K562 (cell line): ENCODE data around the gene ODAD2. TPM values are rescaled to one million over a fixed set of nuclear protein-coding genes. Genes with fewer than 3 reads are reported as not detected.

Experiments
- ATAC-seq: fragments of 200-7000 bp; cut with Tn5 transposase; 3 replicates; pipeline ENCODE4 v1.9.1; 2020; ENCODE audit warnings: moderate library complexity
- BruUV-seq: library from RNA; stranded (reverse); fragments of 400-500 nt; replicated peaks from 2 replicates; lab custom pipeline; 2021; lab: Mats Ljungman, UMichigan
- CTCF ChIA-PET: fragments of 300-600 bp; formaldehyde crosslinking; extraction: SDS; loops from one replicate; lab custom pipeline; 2021; ENCODE audit warnings: low intra/inter-chr PET ratio; lab: Yijun Ruan, JAX
- POLR2A ChIA-PET: fragments of 300-600, 350-650 bp; sonication (Branson Sonifier 250); formaldehyde crosslinking; extraction: SDS; loops from one replicate; lab custom pipeline; 2021; ENCODE audit warnings: antibody characterized with exemption, inconsistent platforms; lab: Yijun Ruan, JAX
- DNase-seq, 4 experiments: peaks; one replicate each; pipeline versions ENCODE4 v3.0.0 to v3.0.0-alpha.2; 2011 to 2018; ENCODE audit warnings: low spot score in 3 of 4, mixed read lengths in 3 of 4; ENCODE audit errors: extremely low read depth in 1 of 4
- FAIRE-seq: peaks from 2 replicates; lab custom pipeline; 2011; peaks lifted over from hg19 to GRCh38; lab: Jason Lieb, UNC
- H2AFZ ChIP-seq: 2 replicates; pipeline ENCODE4 v1.6.0; 2011; ENCODE audit warnings: low read depth, low read length, control low read depth, inconsistent platforms
- H3K27ac ChIP-seq: fragments of 200-600 bp; 3 replicates; pipeline ENCODE4 v1.8.0; 2011; ENCODE audit warnings: low read depth, mild to moderate bottlenecking, control low read depth, inconsistent platforms, low read length, moderate library complexity, mixed read lengths; ENCODE audit errors: extremely low read depth
- H3K27me3 ChIP-seq, 2 experiments: fragments of 300-600 bp in 1 of 2; 2 replicates in 1 of 2; 3 replicates in 1 of 2; pipeline versions ENCODE4 v1.6.0 to v1.8.0; 2011; ENCODE audit warnings: inconsistent platforms in 2 of 2, low read length in 2 of 2, mild to moderate bottlenecking in 1 of 2, mixed read lengths in 1 of 2, moderate library complexity in 1 of 2; ENCODE audit not compliant: control insufficient read depth in 2 of 2, insufficient read depth in 2 of 2
- H3K36me3 ChIP-seq: fragments of 300-600 bp; 3 replicates; pipeline ENCODE4 v1.8.0; 2011; ENCODE audit warnings: mild to moderate bottlenecking, low read length, inconsistent platforms; ENCODE audit not compliant: control insufficient read depth, insufficient read depth
- H3K4me1 ChIP-seq, 2 experiments: fragments of 200-600 bp in 1 of 2; replicated peaks in 1 of 2; 2 replicates in 1 of 2; 3 replicates in 1 of 2; pipeline versions ENCODE4 v1.5.1 to v1.8.0; 2011; ENCODE audit warnings: inconsistent platforms in 2 of 2, low read length in 2 of 2, mild to moderate bottlenecking in 1 of 2, mixed read lengths in 1 of 2, moderate library complexity in 1 of 2; ENCODE audit not compliant: control insufficient read depth in 2 of 2, insufficient read depth in 2 of 2
- H3K4me2 ChIP-seq: 2 replicates; pipeline ENCODE4 v1.6.1; 2011; ENCODE audit warnings: low read length, control low read depth, inconsistent platforms, mixed read lengths; ENCODE audit not compliant: insufficient read depth
- H3K4me3 ChIP-seq: fragments of 200-600 bp; sonication (generic), shearing (Covaris generic); 2 replicates; pipeline ENCODE4 v1.5.1; 2016; ENCODE audit warnings: control low read depth, inconsistent platforms
- H3K79me2 ChIP-seq: fragments of 200-600 bp; 3 replicates; pipeline ENCODE4 v1.8.0; 2011; ENCODE audit warnings: low read length, inconsistent platforms; ENCODE audit not compliant: control insufficient read depth, insufficient read depth
- H3K9ac ChIP-seq, 2 experiments: 2 replicates each; pipeline versions ENCODE4 v1.6.0 to v1.6.1; 2011; ENCODE audit warnings: low read depth in 2 of 2, low read length in 2 of 2, control low read depth in 1 of 2, inconsistent platforms in 1 of 2, mild to moderate bottlenecking in 1 of 2, mixed read lengths in 1 of 2; ENCODE audit not compliant: insufficient read depth in 1 of 2
- H3K9me1 ChIP-seq: one replicate; pipeline ENCODE4 v1.6.0; 2011; ENCODE audit warnings: inconsistent platforms, mild to moderate bottlenecking, low read length, moderate library complexity; ENCODE audit not compliant: control insufficient read depth, insufficient read depth
- H3K9me3 ChIP-seq: replicated peaks from 2 replicates; pipeline ENCODE4 v1.5.1; 2011; ENCODE audit warnings: low read depth, low read length, inconsistent platforms; ENCODE audit not compliant: control insufficient read depth, insufficient read depth
- H4K20me1 ChIP-seq: replicated peaks from 2 replicates; pipeline ENCODE4 v1.6.1; 2011; ENCODE audit warnings: low read length, inconsistent platforms, mixed read lengths; ENCODE audit not compliant: control insufficient read depth, insufficient read depth
- FOSL1 ChIP-seq: fragments of 200-800 bp; sonication (Bioruptor generic); conservative IDR thresholded peaks from 2 replicates; pipeline ENCODE4 v1.6.1; 2016; ENCODE audit warnings: missing genetic modification characterization, missing compliant biosample characterization
- MAZ ChIP-seq, 2 experiments: fragments of 450-650 bp in 1 of 2; sonication (generic) in 1 of 2; formaldehyde crosslinking; IDR thresholded peaks in 1 of 2; conservative IDR thresholded peaks in 1 of 2; 2 replicates each; pipeline versions ENCODE4 v1.4.0 to v1.5.0; 2020; ENCODE audit warnings: mild to moderate bottlenecking in 1 of 2, missing genetic modification reagents in 1 of 2
- MEIS2 ChIP-seq: fragments of 450-650 bp; IDR thresholded peaks from 2 replicates; pipeline ENCODE4 v1.6.1; 2014; ENCODE audit warnings: mild to moderate bottlenecking; ENCODE audit not compliant: partially characterized antibody
- MTA1 ChIP-seq: fragments of 450-650 bp; IDR thresholded peaks from 2 replicates; pipeline ENCODE4 v1.6.1; 2017; ENCODE audit warnings: borderline replicate concordance
- PHF8 ChIP-seq: fragments of 200-600 bp; sonication (generic); IDR thresholded peaks from 2 replicates; pipeline ENCODE4 v1.6.1; 2012; ENCODE audit warnings: mixed run types, mild to moderate bottlenecking, inconsistent platforms, low read length, moderate library complexity, borderline replicate concordance
- POU5F1 ChIP-seq: fragments of 150-350 bp; IDR thresholded peaks from 2 replicates; pipeline ENCODE4 v1.6.1; 2014; ENCODE audit warnings: borderline replicate concordance, low read length, low read depth, mild to moderate bottlenecking; ENCODE audit not compliant: partially characterized antibody
- RBM22 ChIP-seq: fragments of 200-400 bp; formaldehyde crosslinking; IDR thresholded peaks from 2 replicates; pipeline ENCODE4 v1.6.1; 2018; ENCODE audit warnings: low read length, low read depth; ENCODE audit not compliant: poor library complexity, severe bottlenecking
- RFX1 ChIP-seq: fragments of 450-650 bp; IDR thresholded peaks from 2 replicates; pipeline ENCODE4 v1.6.1; 2016; ENCODE audit warnings: mild to moderate bottlenecking, moderate library complexity
- SRSF3 ChIP-seq: fragments of 200-400 bp; formaldehyde crosslinking; IDR thresholded peaks from 2 replicates; pipeline ENCODE4 v1.6.1; 2016; ENCODE audit warnings: mild to moderate bottlenecking, low read length, moderate library complexity; ENCODE audit not compliant: insufficient read depth
- TARDBP ChIP-seq: fragments of 450-650 bp; IDR thresholded peaks from 2 replicates; pipeline ENCODE4 v1.6.1; 2016
- TRIM24 ChIP-seq, 2 experiments: fragments of 450-650 bp; IDR thresholded peaks; 2 replicates each; pipeline ENCODE4 v1.6.1; 2016
- ZNF696 ChIP-seq: fragments of 250-450 bp; sonication (Bioruptor Pico); conservative IDR thresholded peaks from 2 replicates; pipeline ENCODE4 v1.4.0; 2020; ENCODE audit warnings: mild to moderate bottlenecking, moderate library complexity
- ZNF740 ChIP-seq, 3 experiments: fragments of 200-800 bp in 1 of 3; sonication (Bioruptor generic) in 1 of 3; sonication (generic) in 1 of 3; formaldehyde crosslinking in 1 of 3; IDR thresholded peaks; 2 replicates each; pipeline versions ENCODE4 v1.6.1 to v1.8.0; 2016 to 2022; ENCODE audit warnings: mild to moderate bottlenecking in 2 of 3, missing compliant biosample characterization in 2 of 3, missing genetic modification characterization in 2 of 3, missing genetic modification reagents in 1 of 3
- ZNF79 ChIP-seq: fragments of 250-450 bp; sonication (Bioruptor Pico); IDR thresholded peaks from 2 replicates; pipeline ENCODE4 v1.4.0; 2020; ENCODE audit warnings: low read depth, mild to moderate bottlenecking, moderate library complexity
- WGBS: fragments of 100-300 bp; shearing (Covaris generic); methylation state at CpG from one replicate; pipeline ENCODE4 v1.1.6; 2016; ENCODE audit warnings: low coverage, mixed read lengths; ENCODE audit not compliant: insufficient coverage; ENCODE audit errors: missing lambda C conversion rate; 5-methylcytosine and 5-hydroxymethylcytosine counted together
- in situ Hi-C: fragments of 300-500 bp; cut with MboI; formaldehyde crosslinking; loops from 4 replicates; pipeline ENCODE4 v1.15.0; 2018; ENCODE audit warnings: inconsistent platforms, mixed read lengths
- intact Hi-C: fragments of 100-400 bp; cut with micrococcal nuclease; formaldehyde crosslinking; loops from 2 replicates; pipeline ENCODE4 v1.14.2; 2022
- polyA plus RNA-seq, 8 experiments: library from polyadenylated mRNA; depleted of rRNA in 4 of 8; stranded (reverse) in 5 of 8; unstranded in 3 of 8; fragments of >200 nt; fragmentation: Nextera tagmentation in 2 of 8; fragmentation: Illumina TruSeq in 1 of 8; extraction: Ambion mirVana in 2 of 8; extraction: Trizol in 1 of 8; gene quantifications; 2 replicates each; pipeline versions ENCODE4 v1.2.1 to v1.2.3, GENCODE V29; 2011 to 2014; ENCODE audit warnings: inconsistent platforms in 1 of 8, missing spikeins in 1 of 8
- total RNA-seq, 7 experiments: library from RNA; depleted of rRNA in 6 of 7; stranded (reverse); fragments of >200 nt in 6 of 7; fragmentation: Illumina TruSeq in 2 of 7; extraction: Trizol in 2 of 7; gene quantifications; 2 replicates each; pipeline versions ENCODE4 v1.2.1 to v1.2.3, GENCODE V29; 2011 to 2021; ENCODE audit warnings: low replicate concordance in 1 of 7
- TF ChIP-seq, protein P1 (sequence below): fragments of 150-350 bp; IDR thresholded peaks from 2 replicates; pipeline ENCODE4 v1.6.1; 2014; ENCODE audit warnings: low read depth, mild to moderate bottlenecking, low read length, borderline replicate concordance

The ODAD2 gene
- total and polyA plus RNA-seq, 9 of the 15 experiments (the other 6 are each of a cell fraction or from before 2014, with no cell fraction given): not detected

DNA sequence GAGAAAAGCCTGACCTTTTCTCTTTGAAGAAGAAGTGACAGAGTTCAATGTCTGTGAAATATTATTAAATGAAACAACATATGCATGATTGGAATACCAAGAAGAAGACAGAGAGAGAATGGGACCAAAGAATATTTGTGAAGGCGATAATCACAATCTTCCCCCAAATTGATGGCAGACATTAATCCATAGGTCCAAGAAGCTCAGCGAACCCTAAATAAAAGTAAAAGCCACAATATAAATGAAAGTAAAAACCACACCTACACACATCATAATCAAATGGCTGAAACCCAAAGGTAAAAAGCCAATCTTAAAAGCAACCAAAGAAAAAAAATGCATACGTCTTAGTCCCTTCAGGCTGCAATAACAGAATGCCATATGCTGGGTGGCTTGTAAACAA, 84.0 kb downstream of the ODAD2 start (continued):
- TF ChIP-seq ZNF740 (CRISPR knock-in tag; IDR thresholded peaks at IDR 0.05): no peak
- no peak for TF ChIP-seq ZNF740 (tag; IDR thresholded peaks at IDR 0.05)
- no peak for TF ChIP-seq TARDBP
- no peak for TF ChIP-seq MAZ (CRISPR knock-in tag; conservative IDR thresholded peaks at IDR 0.05 in 1 of 2, IDR thresholded peaks at IDR 0.05 in 1 of 2)
- no peak for TF ChIP-seq ZNF696 (CRISPR knock-in tag)

GRCh38 chr10:27912231-27912630, 86.6 kb downstream of the ODAD2 start:
- BruUV-seq: no TSS peak
- peaks cover 0 to 4% of the 10 kb centered on the region in 2 experiments; a peak in 1 of 5 replicates for H3K27me3 ChIP-seq
- no peak for ATAC-seq
- no peaks in the 10 kb centered on the region for H3K36me3 ChIP-seq
- H3K27ac ChIP-seq: no peak overlapping the region
- no peaks in the 10 kb centered on the region for H3K4me1 ChIP-seq
- no peaks in the 10 kb centered on the region for H3K9me3 ChIP-seq
- H3K4me3 ChIP-seq: no peak overlapping the region
- no peaks in the 10 kb centered on the region for H4K20me1 ChIP-seq
- H3K4me2 ChIP-seq: no peak overlapping the region
- CTCF ChIA-PET: no interaction called here
- in situ Hi-C loops (no loop called here), intact Hi-C loops (no loop called here)
- H3K79me2 ChIP-seq: no peaks in the 10 kb centered on the region
- no peak overlapping the region for H2AFZ ChIP-seq
- POLR2A ChIA-PET: no interaction called here
- 0% methylated on average over 3 of the region's 3 CpGs for WGBS
- DNase-seq: no peak
- no peak for FAIRE-seq
- TF ChIP-seq MEIS2 (no peak), POU5F1 (no peak), SRSF3 (no peak), PHF8 (no peak), ZNF79 (CRISPR knock-in tag) (no peak), RBM22 (no peak), TRIM24 (IDR thresholded peaks at IDR 0.05) (no peak), MTA1 (no peak), RFX1 (no peak), FOSL1 (tag) (no peak)
- TF ChIP-seq, protein P1, sequence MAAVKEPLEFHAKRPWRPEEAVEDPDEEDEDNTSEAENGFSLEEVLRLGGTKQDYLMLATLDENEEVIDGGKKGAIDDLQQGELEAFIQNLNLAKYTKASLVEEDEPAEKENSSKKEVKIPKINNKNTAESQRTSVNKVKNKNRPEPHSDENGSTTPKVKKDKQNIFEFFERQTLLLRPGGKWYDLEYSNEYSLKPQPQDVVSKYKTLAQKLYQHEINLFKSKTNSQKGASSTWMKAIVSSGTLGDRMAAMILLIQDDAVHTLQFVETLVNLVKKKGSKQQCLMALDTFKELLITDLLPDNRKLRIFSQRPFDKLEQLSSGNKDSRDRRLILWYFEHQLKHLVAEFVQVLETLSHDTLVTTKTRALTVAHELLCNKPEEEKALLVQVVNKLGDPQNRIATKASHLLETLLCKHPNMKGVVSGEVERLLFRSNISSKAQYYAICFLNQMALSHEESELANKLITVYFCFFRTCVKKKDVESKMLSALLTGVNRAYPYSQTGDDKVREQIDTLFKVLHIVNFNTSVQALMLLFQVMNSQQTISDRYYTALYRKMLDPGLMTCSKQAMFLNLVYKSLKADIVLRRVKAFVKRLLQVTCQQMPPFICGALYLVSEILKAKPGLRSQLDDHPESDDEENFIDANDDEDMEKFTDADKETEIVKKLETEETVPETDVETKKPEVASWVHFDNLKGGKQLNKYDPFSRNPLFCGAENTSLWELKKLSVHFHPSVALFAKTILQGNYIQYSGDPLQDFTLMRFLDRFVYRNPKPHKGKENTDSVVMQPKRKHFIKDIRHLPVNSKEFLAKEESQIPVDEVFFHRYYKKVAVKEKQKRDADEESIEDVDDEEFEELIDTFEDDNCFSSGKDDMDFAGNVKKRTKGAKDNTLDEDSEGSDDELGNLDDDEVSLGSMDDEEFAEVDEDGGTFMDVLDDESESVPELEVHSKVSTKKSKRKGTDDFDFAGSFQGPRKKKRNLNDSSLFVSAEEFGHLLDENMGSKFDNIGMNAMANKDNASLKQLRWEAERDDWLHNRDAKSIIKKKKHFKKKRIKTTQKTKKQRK: no peak
- H3K9me1 ChIP-seq: no peaks in the 10 kb centered on the region
- no peak overlapping the region for H3K9ac ChIP-seq
